Ascending aorta (tissue), 2 donors: ENCODE results near the gene MCC. TPM values are rescaled to one million over a fixed set of nuclear protein-coding genes. Genes with fewer than 3 reads are reported as not detected.

Experiments
- DNase-seq, 2 donors: peaks; one replicate each; pipeline ENCODE4 v3.0.0-alpha.2; 2019; ENCODE audit warnings: low spot score in 2 of 2
- H3K27ac ChIP-seq, 2 donors: fragments of 200-600 bp; sonication (generic); one replicate each; pipeline ENCODE4 v1.5.1; 2016 to 2017; ENCODE audit warnings: mild to moderate bottlenecking in 1 of 2
- H3K27me3 ChIP-seq: fragments of 200-600 bp; sonication (generic); one replicate; pipeline ENCODE4 v1.5.1; 2017
- H3K36me3 ChIP-seq, 2 donors: fragments of 200-600 bp; sonication (generic); one replicate each; pipeline ENCODE4 v1.5.1; 2016
- H3K4me1 ChIP-seq, 2 donors: fragments of 200-600 bp; sonication (generic); one replicate each; pipeline ENCODE4 v1.5.1; 2016 to 2017; ENCODE audit warnings: mild to moderate bottlenecking in 1 of 2
- H3K4me3 ChIP-seq, 2 donors: fragments of 200-600 bp; sonication (generic); one replicate each; pipeline ENCODE4 v1.5.1; 2016 to 2017; ENCODE audit warnings: mild to moderate bottlenecking in 1 of 2
- H3K9me3 ChIP-seq, 2 donors: fragments of 200-600 bp; sonication (generic); one replicate each; pipeline ENCODE4 v1.5.1; 2016
- CTCF ChIP-seq, 3 experiments: fragments of 200-600 bp in 2 of 3; fragments of 450-650 bp in 1 of 3; sonication (generic) in 2 of 3; IDR thresholded peaks; one replicate each; pipeline ENCODE4 v1.5.1; 2016 to 2019; ENCODE audit warnings: antibody characterized with exemption in 3 of 3, mild to moderate bottlenecking in 1 of 3, moderate library complexity in 1 of 3
- intact Hi-C: fragments of 100-400 bp; cut with DNase I; formaldehyde crosslinking; loops from one replicate; pipeline ENCODE4 v1.15.1; 2023
- total RNA-seq: library from RNA; depleted of rRNA; stranded (reverse); fragments of >200 nt; gene quantifications from one replicate; pipeline ENCODE4 v1.1.0, GENCODE V29; 2016

Gene MCC
- total RNA-seq, 1 donor from 2014 or later, result 67.9 TPM

GRCh38 chr5:113017881-113018635, 470.2 kb downstream of the MCC start:
- H3K27ac ChIP-seq, result no peak overlapping the region
- no peaks in the 10 kb centered on the region for H3K9me3 ChIP-seq
- no peak overlapping the region for H3K4me3 ChIP-seq
- TF ChIP-seq CTCF (IDR thresholded peaks at IDR 0.05), result no peak
- DNase-seq, result no peak
- intact Hi-C loops, result no loop called here
- no peaks in the 10 kb centered on the region for H3K27me3 ChIP-seq
- H3K36me3 ChIP-seq, result peaks cover 13 to 26% of the 10 kb centered on the region in 2 donors
- no peaks in the 10 kb centered on the region for H3K4me1 ChIP-seq

- H3K27ac ChIP-seq, result no peak overlapping the region
- H3K4me3 ChIP-seq, result no peak overlapping the region
- H3K36me3 ChIP-seq, result peaks cover 27 to 53% of the 10 kb centered on the region in 2 donors
- H3K4me1 ChIP-seq, result no peaks in the 10 kb centered on the region
- no peaks in the 10 kb centered on the region for H3K9me3 ChIP-seq
- no peak for DNase-seq
- H3K27me3 ChIP-seq, result no peaks in the 10 kb centered on the region
- intact Hi-C loops, result no loop called here
- TF ChIP-seq CTCF (IDR thresholded peaks at IDR 0.05), result no peak
Observed at GRCh38 chr5:113005454-113005853, 482.8 kb downstream of the MCC start.

- no peak for TF ChIP-seq CTCF (IDR thresholded peaks at IDR 0.05)
- intact Hi-C loops, result no loop called here
- H3K4me3 ChIP-seq, result no peak overlapping the region
- DNase-seq, result no peak
- H3K36me3 ChIP-seq, result peaks cover 27 to 48% of the 10 kb centered on the region in 2 donors
- no peaks in the 10 kb centered on the region for H3K27me3 ChIP-seq
- no peaks in the 10 kb centered on the region for H3K4me1 ChIP-seq
- no peak overlapping the region for H3K27ac ChIP-seq
- no peaks in the 10 kb centered on the region for H3K9me3 ChIP-seq
Observed at GRCh38 chr5:113003763-113004162, 484.5 kb downstream of the MCC start.

- no peaks in the 10 kb centered on the region for H3K9me3 ChIP-seq
- DNase-seq, result no peak
- intact Hi-C loops, result no loop called here
- H3K4me3 ChIP-seq, result no peak overlapping the region
- no peaks in the 10 kb centered on the region for H3K27me3 ChIP-seq
- no peak overlapping the region for H3K27ac ChIP-seq
- H3K4me1 ChIP-seq, result no peaks in the 10 kb centered on the region
- peaks cover 27 to 48% of the 10 kb centered on the region in 2 donors for H3K36me3 ChIP-seq
- no peak for TF ChIP-seq CTCF (IDR thresholded peaks at IDR 0.05)
Observed at GRCh38 chr5:113002423-113002822, 485.8 kb downstream of the MCC start.

GRCh38 chr5:113000466-113000865, 487.8 kb downstream of the MCC start:
- Histone ChIP-seq H3K27me3 (no peaks in the 10 kb centered on the region), H3K9me3 (no peaks in the 10 kb centered on the region), H3K4me1 (peaks cover 0 to 4% of the 10 kb centered on the region in 2 donors), H3K27ac (no peak overlapping the region), H3K4me3 (no peak overlapping the region), H3K36me3 (peaks cover 24 to 42% of the 10 kb centered on the region in 2 donors)
- no peak for DNase-seq
- TF ChIP-seq CTCF (IDR thresholded peaks at IDR 0.05), result no peak
- intact Hi-C loops, result no loop called here
